Measurements from ENCODE around the gene CHD9. TPM values are rescaled to one million over a fixed set of nuclear protein-coding genes. Genes with fewer than 3 reads are reported as not detected.

Gene CHD9
- total and polyA plus RNA-seq, 9 of the 15 experiments (the other 6 are each of a cell fraction or from before 2014, with no cell fraction given), result 29.0 to 69.3 (median 40.6) TPM

DNA sequence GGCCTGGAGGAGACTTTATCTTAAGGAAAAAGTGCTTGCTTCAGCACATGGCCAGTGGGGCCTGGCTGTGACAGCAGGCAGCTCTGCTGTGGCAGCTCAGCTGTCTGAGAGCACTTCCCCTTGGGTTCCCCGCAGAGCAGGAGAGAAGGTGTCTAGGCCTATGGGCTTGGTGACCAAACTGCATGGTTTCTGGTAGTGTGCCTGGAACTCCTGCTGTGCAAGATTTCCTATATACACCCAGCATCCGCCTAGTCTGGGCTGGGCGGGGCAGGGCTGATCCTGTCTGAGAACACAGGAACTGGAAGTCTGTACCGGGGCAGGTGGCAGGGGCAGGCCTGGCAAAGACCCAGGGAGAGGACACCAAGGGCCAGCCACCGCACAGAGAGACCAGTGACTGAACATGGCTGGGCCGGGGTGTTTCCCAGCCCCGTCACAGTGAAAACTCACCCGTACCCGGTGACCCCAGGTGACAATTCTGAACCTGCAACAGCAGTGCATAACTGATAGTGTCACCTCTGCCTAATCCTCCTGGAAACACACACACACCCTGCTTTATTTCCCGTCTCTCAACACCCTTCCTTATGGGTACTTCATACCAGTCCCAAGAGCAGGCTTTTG is 39.3 kb downstream of the CHD9 start (continued):
- TF ChIP-seq, protein P1, sequence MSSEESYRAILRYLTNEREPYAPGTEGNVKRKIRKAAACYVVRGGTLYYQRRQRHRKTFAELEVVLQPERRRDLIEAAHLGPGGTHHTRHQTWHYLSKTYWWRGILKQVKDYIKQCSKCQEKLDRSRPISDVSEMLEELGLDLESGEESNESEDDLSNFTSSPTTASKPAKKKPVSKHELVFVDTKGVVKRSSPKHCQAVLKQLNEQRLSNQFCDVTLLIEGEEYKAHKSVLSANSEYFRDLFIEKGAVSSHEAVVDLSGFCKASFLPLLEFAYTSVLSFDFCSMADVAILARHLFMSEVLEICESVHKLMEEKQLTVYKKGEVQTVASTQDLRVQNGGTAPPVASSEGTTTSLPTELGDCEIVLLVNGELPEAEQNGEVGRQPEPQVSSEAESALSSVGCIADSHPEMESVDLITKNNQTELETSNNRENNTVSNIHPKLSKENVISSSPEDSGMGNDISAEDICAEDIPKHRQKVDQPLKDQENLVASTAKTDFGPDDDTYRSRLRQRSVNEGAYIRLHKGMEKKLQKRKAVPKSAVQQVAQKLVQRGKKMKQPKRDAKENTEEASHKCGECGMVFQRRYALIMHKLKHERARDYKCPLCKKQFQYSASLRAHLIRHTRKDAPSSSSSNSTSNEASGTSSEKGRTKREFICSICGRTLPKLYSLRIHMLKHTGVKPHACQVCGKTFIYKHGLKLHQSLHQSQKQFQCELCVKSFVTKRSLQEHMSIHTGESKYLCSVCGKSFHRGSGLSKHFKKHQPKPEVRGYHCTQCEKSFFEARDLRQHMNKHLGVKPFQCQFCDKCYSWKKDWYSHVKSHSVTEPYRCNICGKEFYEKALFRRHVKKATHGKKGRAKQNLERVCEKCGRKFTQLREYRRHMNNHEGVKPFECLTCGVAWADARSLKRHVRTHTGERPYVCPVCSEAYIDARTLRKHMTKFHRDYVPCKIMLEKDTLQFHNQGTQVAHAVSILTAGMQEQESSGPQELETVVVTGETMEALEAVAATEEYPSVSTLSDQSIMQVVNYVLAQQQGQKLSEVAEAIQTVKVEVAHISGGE (CRISPR knock-in tag; IDR thresholded peaks at IDR 0.05), result peak in 1 of 3 experiments; percentile 81; a peak in 2 of 6 replicates
- 0 out of 2 replicates have a peak, but pooled peaks have one; percentile 4 for TF ChIP-seq ETV1 (tag; conservative IDR thresholded peaks at IDR 0.05; ENCODE audit: low read depth)
- TF ChIP-seq PHB (CRISPR knock-in tag; IDR thresholded peaks at IDR 0.05), result no peak
- TF ChIP-seq ZNF444 (CRISPR knock-in tag; IDR thresholded peaks at IDR 0.05), result no peak
- no peak for TF ChIP-seq HSF4 (CRISPR knock-in tag; IDR thresholded peaks at IDR 0.05; ENCODE audit: borderline replicate concordance)

DNA sequence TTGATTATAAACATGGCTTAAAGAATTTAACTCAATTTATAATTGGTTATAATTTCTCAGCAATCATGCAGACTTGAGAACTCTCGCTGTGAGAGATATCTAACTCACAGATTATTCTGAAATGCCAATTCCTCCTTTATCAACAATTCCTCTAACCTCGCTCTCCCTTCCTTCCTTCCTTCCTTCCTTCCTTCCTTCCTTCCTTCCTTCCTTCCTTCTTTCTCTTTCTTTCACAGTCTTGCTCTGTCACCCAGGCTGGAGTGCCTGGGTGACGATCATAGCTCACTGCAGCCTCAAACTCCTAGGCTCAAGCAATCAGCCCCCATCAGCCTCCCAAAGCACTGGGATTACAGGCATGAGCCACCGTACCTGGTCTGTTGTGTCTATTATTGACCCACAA is 42.4 kb downstream of the CHD9 start:
- no peak for FAIRE-seq
- H3K36me3 ChIP-seq (ENCODE audit: control insufficient read depth, insufficient read depth, low read length), result peaks cover 16% of the 10 kb centered on the region
- no peaks in the 10 kb centered on the region; the same call in 1 of the 2 replicates for H4K20me1 ChIP-seq (replicated peaks; ENCODE audit: control insufficient read depth, insufficient read depth, low read length)
- peaks cover 28 to 38% of the 10 kb centered on the region in 2 experiments for H3K4me1 ChIP-seq (replicated peaks in 1 of 2; ENCODE audit: control insufficient read depth in 2 of 2, insufficient read depth in 2 of 2, low read length in 2 of 2)
- WGBS (ENCODE audit: insufficient coverage, low coverage, missing lambda C conversion rate), result 84% methylated on average over 4 of the region's 4 CpGs
- H3K79me2 ChIP-seq (ENCODE audit: control insufficient read depth, insufficient read depth, low read length), result peaks cover 80% of the 10 kb centered on the region
- in situ Hi-C loops (cut with MboI) (no loop called here), intact Hi-C loops (cut with micrococcal nuclease) (no loop called here)
- H3K4me3 ChIP-seq, result no peak overlapping the region
- H3K4me2 ChIP-seq (ENCODE audit: insufficient read depth, low read length), result no peak overlapping the region
- H3K27ac ChIP-seq (ENCODE audit: extremely low read depth, low read depth, low read length), result no peak overlapping the region
- ATAC-seq, result no peak
- BruUV-seq (replicated peaks), result no TSS peak
- H3K9me1 ChIP-seq (ENCODE audit: control insufficient read depth, insufficient read depth, low read length), result no peaks in the 10 kb centered on the region
- H3K9ac ChIP-seq (ENCODE audit: insufficient read depth in 1 of 2, low read depth in 2 of 2, low read length in 2 of 2), result no peak overlapping the region
- POLR2A ChIA-PET, result interaction anchor here (0.6 to 0.7 kb wide), 2 partner anchors 10 to 659 kb away, joined by 3 read pairs; no protein-coding TSS in a partner anchor
- CTCF ChIA-PET (ENCODE audit: low intra/inter-chr PET ratio), result no interaction called here
- H3K27me3 ChIP-seq (ENCODE audit: control insufficient read depth in 2 of 2, insufficient read depth in 2 of 2, low read length in 2 of 2), result no peaks in the 10 kb centered on the region
- H2AFZ ChIP-seq (ENCODE audit: low read depth, low read length), result no peak overlapping the region
- DNase-seq (ENCODE audit: extremely low read depth in 1 of 4, low spot score in 3 of 4), result no peak
- TF ChIP-seq TEAD2 (tag; IDR thresholded peaks at IDR 0.05) (no peak), HDAC1 (IDR thresholded peaks at IDR 0.05) (0 out of 4 replicates have a peak, but pooled peaks of 1 of the 2 experiments have one; percentile 14), MTA3 (IDR thresholded peaks at IDR 0.05; ENCODE audit: borderline replicate concordance) (no peak), ZNF436 (CRISPR knock-in tag; IDR thresholded peaks at IDR 0.05) (no peak), HEY1 (CRISPR knock-in tag; IDR thresholded peaks at IDR 0.05; ENCODE audit: borderline replicate concordance) (no peak), KAT2B (IDR thresholded peaks at IDR 0.05; ENCODE audit: low read depth, low read length) (no peak), TAF7 (tag; IDR thresholded peaks at IDR 0.05) (no peak)
- TF ChIP-seq, protein P2, sequence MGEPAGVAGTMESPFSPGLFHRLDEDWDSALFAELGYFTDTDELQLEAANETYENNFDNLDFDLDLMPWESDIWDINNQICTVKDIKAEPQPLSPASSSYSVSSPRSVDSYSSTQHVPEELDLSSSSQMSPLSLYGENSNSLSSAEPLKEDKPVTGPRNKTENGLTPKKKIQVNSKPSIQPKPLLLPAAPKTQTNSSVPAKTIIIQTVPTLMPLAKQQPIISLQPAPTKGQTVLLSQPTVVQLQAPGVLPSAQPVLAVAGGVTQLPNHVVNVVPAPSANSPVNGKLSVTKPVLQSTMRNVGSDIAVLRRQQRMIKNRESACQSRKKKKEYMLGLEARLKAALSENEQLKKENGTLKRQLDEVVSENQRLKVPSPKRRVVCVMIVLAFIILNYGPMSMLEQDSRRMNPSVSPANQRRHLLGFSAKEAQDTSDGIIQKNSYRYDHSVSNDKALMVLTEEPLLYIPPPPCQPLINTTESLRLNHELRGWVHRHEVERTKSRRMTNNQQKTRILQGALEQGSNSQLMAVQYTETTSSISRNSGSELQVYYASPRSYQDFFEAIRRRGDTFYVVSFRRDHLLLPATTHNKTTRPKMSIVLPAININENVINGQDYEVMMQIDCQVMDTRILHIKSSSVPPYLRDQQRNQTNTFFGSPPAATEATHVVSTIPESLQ (CRISPR knock-in tag; IDR thresholded peaks at IDR 0.05), result no peak
- H3K9me3 ChIP-seq (replicated peaks; ENCODE audit: control insufficient read depth, insufficient read depth, low read depth, low read length), result no peaks in the 10 kb centered on the region
